ENCODE data around the gene EYA2.
"Not testable (repeated sequence)": the region's sequence is repeated elsewhere in the genome, so short reads cannot be mapped to it uniquely, and the experiment has no call there.

EYA2 gene

DNA sequence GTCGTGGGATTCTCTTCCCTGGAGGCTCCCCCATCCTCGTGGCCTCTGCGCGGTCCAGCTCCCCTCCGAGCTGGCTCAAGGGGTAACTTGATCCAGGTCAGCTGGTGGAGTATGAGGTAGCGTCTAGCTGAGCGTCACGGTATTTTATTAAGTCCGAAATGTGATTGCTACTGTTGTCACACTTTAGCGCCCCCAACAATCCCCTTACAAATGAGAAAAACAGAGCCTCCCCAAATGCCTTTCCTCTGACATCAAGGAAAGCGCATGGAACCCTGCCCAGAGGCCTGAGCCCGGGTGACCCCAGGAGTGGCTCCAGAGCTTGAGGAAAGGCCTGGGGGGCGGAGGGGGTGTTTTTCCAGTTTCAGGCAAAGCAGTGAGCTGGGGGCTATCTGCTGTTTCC lies 269.5 kb downstream of the EYA2 start:
- no peak for DNase-seq (ENCODE audit: low read depth in 2 of 3, low spot score in 2 of 3)

DNA sequence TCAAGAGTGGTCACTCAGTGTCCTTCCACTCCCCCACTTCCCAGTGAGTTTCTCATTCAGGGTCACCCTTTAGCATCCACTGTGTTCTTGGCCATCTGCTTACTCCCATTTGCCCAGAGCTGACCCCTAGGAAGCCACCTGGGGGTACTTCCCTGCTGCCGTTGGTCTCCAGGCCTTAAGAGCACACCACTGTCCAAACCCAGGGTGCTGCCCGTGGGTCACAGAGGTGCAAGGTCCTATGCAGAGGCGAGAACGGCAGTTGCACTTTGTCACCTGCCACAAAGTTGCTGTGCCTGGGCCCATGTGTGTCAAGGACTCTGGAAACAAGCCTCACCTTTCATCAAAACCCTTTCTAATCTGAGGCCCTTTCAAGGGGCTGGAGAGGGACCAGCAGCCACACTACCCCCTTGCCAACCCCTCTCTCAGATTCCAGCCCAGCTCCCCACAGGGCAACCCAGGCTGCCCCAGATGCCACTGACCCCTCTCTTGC lies 270.8 kb downstream of the EYA2 start:
- no peak for DNase-seq (ENCODE audit: low read depth in 2 of 3, low spot score in 2 of 3)

DNA sequence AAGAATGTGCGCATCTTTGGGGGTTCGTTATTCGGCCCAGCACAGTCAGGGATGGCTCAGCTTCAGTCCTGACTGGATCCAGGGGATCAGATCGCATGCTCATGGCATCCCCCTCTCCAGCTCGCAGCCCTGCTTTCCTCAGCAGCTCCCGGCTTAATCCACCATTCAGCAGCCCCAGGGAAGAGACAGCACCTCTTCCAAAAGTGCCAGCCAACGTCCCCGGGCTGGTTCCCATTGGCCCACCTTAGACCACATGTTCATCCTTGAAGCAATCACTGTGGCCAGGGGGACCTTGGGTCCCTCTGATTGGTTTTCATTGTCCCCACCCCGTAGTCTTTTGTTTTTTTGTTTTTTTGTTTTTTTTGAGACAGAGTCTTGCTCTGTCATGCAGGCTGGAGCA lies 273.2 kb downstream of the EYA2 start:
- no peak for DNase-seq (ENCODE audit: low read depth in 2 of 3, low spot score in 2 of 3)

DNA sequence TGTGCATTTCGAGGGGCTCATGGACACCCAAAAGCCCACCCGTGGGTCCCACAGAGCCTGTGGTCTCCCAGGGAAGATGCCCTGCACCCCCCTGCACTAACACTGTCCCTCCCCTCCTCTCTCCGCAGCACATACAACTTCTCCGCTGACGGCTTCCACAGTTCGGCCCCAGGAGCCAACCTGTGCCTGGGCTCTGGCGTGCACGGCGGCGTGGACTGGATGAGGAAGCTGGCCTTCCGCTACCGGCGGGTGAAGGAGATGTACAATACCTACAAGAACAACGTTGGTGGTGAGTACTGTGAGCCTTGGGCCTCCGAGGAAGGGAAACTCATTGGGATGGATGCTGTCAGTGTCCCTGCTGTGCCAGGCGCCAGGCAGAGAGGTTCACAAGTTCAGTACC lies 277.9 kb downstream of the EYA2 start:
- no peak for DNase-seq (ENCODE audit: low read depth in 2 of 3, low spot score in 2 of 3)

DNA sequence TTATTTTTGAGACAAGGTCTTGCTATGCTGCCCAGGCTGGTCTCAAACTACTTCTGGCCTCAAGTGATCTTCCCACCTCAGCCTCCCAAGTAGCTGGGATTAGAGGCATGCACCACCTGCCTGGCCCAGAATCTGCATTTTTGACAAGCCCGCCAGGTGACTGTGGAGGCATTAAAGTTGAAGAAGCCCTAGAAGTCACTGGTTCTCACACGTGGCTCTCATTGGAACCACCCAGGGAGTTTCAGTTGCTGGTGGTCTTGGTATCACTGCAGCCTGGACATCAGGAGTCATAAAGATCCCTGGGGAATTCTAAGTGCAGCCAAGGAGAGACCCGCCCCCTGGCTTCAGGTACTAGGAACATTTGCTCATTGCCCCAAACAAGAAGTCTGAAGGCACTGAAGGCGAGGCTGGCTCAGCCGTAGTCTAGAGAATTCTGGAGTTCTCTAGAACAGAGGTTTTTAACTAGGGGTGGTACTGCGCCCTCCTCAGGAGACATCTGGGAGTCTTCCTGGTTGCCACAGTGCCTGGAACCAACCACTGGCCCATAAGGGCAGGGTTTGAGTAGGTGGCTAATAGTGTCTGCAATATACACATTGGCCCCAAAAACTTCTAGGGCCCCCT lies 279.1 kb downstream of the EYA2 start:
- no peak for DNase-seq (ENCODE audit: low read depth in 2 of 3, low spot score in 2 of 3)

DNA sequence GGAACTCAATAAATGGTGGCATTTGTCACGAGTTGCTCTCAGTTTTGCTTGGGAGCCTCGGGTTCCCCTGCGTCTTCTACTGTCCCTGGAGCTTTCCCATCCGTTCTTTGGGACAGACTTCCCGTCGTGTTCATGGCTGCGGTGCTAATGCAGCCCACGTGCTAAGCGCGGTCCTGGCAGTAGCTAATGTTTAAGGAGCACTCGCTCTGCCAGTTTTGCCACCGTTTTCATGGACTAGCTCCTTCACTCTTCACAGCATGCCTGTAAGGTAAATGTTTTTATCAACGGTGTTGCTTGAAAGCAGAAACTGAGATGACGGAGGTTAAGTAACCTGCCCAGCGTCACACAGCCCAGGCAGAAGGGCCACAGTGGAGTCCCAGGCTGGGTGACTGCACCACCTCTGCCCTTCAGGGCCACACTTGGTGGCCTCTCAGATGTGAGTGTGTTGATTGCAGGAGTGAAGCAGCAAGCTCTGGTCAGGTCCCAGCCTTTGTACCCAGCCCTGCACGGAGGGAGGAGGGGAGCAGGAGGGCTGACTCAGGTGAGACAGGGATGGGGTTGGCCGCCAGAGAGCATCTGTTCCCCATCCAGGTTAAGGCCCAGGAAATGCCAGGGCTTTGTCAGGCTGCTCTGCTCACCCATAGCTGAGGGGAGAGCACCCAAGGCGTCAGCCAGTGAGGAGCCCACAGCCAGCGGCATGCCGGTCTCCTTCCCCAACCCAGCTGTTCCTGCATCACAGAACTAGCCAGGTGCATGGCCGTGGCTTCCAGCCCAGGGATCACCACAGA lies 280.0 kb downstream of the EYA2 start:
- no peak for DNase-seq (ENCODE audit: low read depth in 2 of 3, low spot score in 2 of 3)

DNA sequence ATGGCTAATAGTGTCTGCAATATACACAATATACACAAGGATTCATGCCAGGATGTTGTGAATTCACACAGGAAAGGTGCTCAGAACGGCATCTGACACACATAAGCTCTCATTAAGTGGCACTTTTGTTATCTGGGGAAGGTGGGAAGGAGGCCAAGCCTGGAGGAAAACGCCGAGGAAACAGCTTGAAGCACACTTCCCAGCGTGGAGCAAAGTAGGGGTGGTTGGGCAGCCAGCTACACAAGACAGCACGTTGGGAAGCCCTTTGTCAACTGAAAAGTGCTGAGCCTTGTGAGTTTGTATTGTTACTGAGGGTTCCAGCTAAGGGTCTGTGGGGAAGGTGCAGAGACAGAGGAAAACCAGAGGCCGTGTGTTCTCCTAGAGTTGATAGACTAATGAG lies 280.9 kb downstream of the EYA2 start:
- DNase-seq (ENCODE audit: low read depth in 2 of 3, low spot score in 2 of 3), result no peak

DNA sequence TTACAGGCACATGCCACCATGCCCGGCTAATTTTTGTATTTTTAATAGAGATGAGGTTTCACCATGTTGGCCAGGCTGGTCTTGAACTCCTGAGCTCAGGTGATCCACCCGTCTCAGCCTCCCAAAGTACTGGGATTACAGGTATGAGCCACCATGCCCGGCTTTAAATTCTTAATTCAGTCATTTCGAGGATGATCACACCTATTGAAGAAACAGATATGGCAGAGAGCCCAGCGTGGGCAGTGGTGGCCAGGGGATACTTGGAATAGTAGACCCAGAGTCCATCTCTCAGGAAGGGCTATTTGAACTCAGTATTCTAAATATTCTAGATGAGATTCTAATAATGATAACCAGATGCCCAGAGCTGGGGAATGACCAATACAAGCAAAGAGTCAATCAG lies 281.6 kb downstream of the EYA2 start:
- not testable (repeated sequence) for DNase-seq (ENCODE audit: low read depth in 2 of 3, low spot score in 2 of 3)

DNA sequence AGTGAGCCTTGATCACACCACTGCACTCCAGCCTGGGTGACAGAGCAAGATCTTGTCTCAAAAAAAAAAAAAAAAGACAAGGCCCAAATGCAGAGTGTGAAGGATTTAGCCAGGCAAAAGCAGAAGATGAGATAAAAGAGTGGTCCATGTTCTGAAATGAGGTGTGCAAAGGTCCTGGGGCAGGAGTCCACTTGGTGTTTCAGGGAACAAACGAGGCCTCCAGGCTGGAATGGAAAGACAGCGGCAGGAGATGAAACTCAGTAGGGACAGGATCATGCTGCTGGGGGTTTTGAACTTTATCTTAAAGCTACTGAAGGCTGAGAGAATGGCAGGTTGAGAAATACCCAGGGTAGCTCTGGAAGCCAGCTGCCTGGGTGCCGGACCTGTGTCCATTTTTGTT lies 283.6 kb downstream of the EYA2 start:
- DNase-seq (ENCODE audit: low read depth in 2 of 3, low spot score in 2 of 3), result no peak

DNA sequence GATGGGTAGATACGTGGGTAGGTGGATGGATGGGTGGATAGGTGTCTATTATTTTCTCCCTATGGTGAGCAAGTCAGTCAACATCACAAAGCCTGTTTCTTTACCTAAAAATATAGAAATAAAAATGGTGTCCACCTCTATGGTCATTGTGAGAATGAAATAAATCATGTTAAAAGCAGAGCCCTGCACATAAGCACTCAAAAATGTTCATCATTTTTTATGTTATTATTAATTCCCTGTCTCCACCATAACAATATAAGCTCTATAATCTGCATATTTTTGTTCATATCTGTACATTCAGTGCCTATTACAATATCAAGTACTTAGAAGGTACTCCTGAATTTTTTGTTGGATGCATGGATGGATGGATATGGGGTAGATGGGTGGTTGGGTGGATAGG lies 284.2 kb downstream of the EYA2 start:
- DNase-seq (ENCODE audit: low read depth in 2 of 3, low spot score in 2 of 3), result no peak

DNA sequence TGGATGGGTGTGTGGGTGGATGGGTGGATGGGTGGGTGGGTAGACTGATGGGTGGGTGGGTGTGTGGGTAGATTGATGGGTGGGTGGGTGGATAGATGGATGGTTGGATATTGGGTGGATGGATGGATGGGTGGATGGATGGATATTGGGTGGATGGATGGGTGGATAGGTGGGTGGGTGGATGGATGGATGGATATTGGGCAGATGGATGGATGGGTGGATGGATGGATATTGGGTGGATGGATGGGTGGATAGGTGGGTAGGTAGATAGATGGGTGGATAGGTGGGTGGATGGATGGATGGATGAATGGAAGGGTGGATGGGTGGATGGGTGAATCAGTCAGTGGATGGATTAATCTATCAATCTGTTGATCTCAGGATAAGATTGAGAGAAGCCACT lies 284.6 kb downstream of the EYA2 start:
- DNase-seq (ENCODE audit: low read depth in 2 of 3, low spot score in 2 of 3), result no peak

DNA sequence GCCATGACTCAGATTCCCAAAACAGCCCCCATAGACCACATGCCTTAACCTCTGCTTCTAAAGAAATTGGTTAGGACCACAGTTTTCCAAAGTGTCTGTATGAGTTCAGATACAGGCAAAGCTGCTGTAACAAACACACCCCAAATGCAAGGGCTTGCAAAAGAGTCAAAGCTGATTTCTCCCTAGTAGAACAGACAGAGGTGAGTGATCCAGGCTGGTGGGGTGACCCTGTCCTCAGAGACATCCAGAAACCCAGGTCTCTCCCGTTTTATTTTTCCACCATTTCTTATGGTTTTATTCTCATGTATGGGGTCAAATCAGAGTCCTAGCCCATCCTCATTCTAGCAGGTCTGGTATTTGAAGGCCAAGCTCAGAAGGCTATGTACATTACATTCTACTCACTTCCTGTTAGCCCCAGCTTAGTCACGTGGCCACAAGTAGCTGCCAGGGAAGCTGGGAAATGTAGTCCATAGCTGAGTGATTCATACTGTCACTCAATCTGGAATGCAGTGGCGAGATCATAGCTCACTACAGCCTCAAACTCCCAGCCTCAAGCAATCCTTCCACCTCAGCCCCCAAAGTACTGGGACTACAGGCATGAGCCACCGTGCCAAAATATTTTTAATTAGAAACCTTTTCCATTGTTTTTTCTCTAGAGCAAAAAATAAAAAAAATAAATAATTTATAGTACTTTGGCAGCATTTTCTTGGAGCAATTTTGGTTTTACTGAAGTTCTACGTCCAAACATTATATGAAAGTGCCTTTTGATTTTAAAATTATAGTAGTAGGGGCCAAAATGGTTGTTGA lies 286.6 kb downstream of the EYA2 start:
- no peak for DNase-seq (ENCODE audit: low read depth in 2 of 3, low spot score in 2 of 3)

DNA sequence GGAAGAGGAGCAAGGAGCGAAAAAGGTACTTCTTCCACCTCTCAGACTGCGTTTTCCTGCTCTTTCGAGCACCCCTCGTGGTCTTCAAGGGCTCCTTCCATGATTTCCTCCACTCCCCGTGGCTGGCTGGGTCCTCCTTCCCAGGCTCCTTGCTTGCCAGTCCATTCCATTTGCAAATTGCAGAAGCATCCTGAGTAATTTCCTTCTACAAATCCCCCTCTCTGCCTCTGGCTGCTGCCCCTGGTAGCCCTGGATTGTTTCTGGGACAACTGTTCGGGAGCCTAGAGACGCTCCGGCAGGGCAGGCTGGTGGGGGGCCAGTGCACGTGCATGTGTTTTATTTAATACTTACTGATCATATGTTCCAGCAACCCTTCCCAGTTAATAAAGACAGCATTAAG lies 288.7 kb downstream of the EYA2 start:
- DNase-seq (ENCODE audit: low read depth in 2 of 3, low spot score in 2 of 3), result no peak

DNA sequence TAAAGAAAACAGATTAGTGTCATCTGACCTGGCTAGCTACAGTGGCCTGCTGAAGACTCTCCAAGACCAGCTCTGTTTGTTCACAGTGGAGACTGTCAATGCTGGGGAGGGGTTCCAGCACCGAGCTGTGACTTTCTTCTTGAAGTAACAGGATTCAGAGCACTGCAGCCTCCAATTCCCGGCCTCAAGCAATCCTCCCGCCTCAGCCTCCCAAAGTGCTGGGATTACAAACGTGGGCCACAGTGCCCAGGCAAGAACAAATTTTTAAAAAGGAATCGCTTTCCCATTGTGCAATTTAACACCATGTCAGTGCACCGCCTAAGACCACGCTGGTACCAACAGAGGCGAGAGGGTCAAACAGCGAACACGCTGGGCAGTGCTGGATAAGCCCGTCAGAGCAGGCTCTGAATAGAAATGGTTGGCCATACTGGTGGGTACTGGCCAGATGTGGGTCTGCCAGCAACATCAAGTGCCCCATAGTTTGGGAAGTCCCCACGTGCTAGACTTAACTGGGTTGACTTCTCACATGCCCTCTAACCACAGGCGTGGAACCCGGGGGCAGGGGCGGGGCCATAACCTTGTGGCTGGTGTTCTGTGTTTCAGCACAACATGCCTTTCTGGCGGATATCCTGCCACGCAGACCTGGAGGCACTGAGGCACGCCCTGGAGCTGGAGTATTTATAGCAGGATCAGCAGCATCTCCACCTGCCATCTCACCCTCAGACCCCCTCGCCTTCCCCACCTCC lies 293.0 kb downstream of the EYA2 start:
- no peak for DNase-seq (ENCODE audit: low read depth in 2 of 3, low spot score in 2 of 3)

DNA sequence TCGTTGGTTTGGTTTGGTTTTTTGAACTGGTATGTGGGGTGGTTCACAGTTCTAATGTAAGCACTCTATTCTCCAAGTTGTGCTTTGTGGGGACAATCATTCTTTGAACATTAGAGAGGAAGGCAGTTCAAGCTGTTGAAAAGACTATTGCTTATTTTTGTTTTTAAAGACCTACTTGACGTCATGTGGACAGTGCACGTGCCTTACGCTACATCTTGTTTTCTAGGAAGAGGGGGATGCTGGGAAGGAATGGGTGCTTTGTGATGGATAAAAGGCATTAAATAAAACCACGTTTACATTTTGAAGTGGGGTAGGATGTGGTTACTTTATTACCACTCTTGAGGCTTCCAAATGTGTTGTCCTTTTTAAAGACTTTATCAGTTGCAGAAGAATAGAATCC lies 293.9 kb downstream of the EYA2 start:
- DNase-seq (ENCODE audit: low read depth in 2 of 3, low spot score in 2 of 3), result no peak

DNA sequence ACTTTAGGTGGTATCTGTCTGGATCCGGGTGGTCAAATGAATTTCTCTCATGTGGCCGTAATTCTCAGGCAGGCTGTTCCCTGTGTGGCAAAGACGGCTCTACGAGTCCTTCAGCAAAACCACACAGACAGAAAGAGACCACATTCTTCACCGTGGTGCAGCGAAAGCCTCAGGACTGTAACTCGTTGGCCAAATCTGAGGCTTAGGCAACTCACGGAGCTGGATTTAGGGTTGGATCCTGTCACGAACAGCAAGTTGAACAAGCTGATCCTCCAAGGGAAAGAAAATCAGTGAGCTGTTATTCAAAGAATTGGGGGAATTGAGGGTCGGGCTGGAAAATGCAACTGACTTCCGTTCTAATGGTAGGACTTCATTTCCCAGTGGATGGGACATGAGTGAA lies 294.4 kb downstream of the EYA2 start:
- DNase-seq (ENCODE audit: low read depth in 2 of 3, low spot score in 2 of 3), result no peak

DNA sequence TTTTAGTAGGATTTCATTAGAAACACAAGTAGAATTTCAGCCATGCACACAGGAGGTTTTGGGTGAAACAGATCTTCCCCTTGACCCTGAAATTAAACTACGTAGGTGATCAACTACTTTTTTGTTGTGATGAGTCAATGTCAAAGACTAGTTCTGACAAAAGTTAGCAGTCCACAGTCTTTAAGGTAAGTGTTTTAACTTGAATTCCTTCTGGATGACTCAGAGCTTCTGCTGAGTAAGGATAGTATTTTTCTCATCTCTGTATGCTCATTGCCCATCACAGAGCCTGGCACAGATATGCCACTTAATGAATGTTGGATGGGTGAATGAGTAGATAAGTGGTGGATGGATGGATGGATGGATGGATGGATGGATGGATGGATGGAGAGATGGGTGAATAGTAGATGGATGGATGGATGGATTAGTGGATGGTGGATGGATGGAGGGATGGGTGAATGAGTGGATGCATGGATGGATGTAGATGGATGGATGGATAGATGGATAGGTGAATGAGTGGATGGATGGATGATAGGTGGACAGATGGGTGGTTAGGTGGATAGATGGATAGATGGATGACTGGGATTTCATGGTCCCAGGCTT lies 296.5 kb downstream of the EYA2 start:
- DNase-seq (ENCODE audit: low read depth in 2 of 3, low spot score in 2 of 3), result no peak

DNA sequence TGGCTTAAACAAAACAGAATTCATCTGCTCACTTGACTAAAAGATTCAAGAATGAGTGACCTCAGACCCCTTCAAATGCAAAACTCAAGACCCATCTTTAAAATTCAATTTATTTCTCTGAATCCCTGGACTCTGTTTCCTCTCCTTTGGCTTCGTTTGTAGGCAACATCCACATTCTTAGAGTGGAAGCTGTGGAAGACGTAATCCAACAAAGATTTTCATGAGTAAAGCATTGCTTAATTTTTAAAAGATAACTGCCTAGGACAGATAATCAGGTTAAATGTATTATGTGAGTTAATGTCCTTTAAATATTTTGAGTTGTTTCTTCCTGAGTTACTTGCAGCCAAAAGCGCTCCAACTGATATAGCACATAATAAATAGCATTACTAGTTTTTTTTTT lies 297.3 kb downstream of the EYA2 start:
- DNase-seq (ENCODE audit: low read depth in 2 of 3, low spot score in 2 of 3), result no peak

DNA sequence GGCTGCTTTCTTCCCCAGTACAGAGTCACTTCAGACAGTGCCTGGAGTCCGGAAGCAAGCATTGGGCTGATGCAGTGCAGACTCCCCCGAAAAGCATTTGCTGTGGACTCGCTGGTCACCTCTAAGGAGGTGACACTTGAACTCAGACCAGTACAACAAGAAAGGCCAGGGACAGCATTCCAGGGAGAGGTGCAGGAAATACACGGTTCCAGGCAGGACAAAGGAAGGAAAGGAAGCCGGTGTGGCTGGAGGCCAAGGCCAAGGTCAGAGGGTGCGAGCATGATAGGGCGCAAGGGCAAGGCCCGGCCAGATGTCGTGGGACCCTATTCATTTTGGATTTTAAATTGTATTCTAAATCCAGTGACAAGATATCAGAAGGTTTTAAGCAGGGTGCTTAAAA lies 300.9 kb downstream of the EYA2 start:
- DNase-seq (ENCODE audit: low read depth in 2 of 3, low spot score in 2 of 3), result no peak

DNA sequence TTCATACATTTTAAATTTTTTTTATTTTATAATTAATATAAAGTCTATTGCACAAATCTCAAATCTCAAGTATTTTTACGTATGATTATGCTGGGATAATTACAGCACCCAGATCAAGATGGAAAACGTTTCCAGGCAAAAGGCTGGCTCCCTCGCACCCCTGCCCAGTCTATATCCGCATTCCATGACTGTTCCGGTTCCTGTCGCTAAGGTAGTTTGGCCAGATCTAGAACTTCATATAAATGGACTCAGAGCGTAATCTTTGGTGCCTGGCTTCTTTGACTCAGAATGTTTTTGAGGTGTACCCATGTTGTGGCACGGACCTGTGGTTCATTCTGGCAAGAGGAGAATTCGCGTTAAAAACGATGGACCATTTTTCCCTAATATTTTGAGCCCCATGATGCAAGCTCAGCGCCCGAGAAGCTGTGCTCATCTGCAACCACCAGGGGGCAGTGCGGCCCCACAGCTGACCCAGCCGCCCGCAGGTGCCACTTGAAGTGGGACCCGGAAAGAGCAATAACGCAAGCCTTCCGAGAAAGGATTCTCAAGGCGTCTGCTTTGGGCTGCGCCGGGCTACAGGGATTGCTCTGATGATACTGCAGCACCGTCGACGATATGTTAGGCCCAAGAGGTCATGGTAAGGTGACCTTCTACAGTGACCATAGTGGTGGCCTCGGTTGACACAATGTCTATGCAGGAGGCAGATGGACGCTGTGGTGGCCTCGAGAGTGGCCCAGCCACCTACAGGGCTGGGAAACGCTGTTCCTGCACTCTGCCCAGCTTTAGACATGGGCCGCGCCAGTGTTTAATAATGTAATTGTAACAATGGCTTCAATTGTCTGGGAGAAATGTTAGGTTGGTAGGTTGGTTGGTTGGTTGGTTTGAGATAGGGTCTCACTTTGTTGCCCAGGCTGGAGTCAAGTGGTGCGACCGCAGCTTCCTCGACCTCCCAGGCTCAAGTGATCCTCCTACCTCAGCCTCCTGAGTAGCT lies 301.7 kb downstream of the EYA2 start:
- DNase-seq (ENCODE audit: low read depth in 2 of 3, low spot score in 2 of 3), result peak; percentile 27 to 81 (median 48)
